ENCODE data around the gene KLHL17.

The KLHL17 gene

GRCh38 chr1:923131-923990 lies 37.0 kb upstream of the KLHL17 start, which contains the start of gene SAMD11:
Gene SAMD11, plus strand, starts transcription at chr1:923923. Its CDS starts 509 bp downstream, at chr1:924432.
- peak; percentile 43 to 62 for DNase-seq (ENCODE audit: low read depth in 2 of 2)

GRCh38 chr1:923991-924655 lies 36.3 kb upstream of the KLHL17 start:
- DNase-seq (ENCODE audit: low read depth in 2 of 2): no peak

- no peak for DNase-seq (ENCODE audit: low read depth in 2 of 2)
Observed at GRCh38 chr1:924656-925560, 35.5 kb upstream of the KLHL17 start.

- DNase-seq (ENCODE audit: low read depth in 2 of 2): no peak
Observed at GRCh38 chr1:925561-926421, 34.6 kb upstream of the KLHL17 start.

- DNase-seq (ENCODE audit: low read depth in 2 of 2): no peak
Observed at GRCh38 chr1:927234-927633, 33.1 kb upstream of the KLHL17 start.

- DNase-seq (ENCODE audit: low read depth in 2 of 2): no peak
Observed at GRCh38 chr1:927748-928147, 32.6 kb upstream of the KLHL17 start.

GRCh38 chr1:928825-929661 lies 31.3 kb upstream of the KLHL17 start:
- DNase-seq (ENCODE audit: low read depth in 2 of 2): no peak

- no peak for DNase-seq (ENCODE audit: low read depth in 2 of 2)
Observed at GRCh38 chr1:929712-930632, 30.4 kb upstream of the KLHL17 start.

- no peak for DNase-seq (ENCODE audit: low read depth in 2 of 2)
Observed at GRCh38 chr1:930633-931138, 29.7 kb upstream of the KLHL17 start.

GRCh38 chr1:931380-932172 lies 28.8 kb upstream of the KLHL17 start:
- DNase-seq (ENCODE audit: low read depth in 2 of 2): no peak

GRCh38 chr1:932173-932510 lies 28.2 kb upstream of the KLHL17 start:
- no peak for DNase-seq (ENCODE audit: low read depth in 2 of 2)

- no peak for DNase-seq (ENCODE audit: low read depth in 2 of 2)
Observed at GRCh38 chr1:932776-933602, 27.4 kb upstream of the KLHL17 start.

- DNase-seq (ENCODE audit: low read depth in 2 of 2): no peak
Observed at GRCh38 chr1:933603-933940, 26.8 kb upstream of the KLHL17 start.

GRCh38 chr1:934991-935750 lies 25.2 kb upstream of the KLHL17 start:
- DNase-seq (ENCODE audit: low read depth in 2 of 2): no peak

GRCh38 chr1:935751-936231 lies 24.6 kb upstream of the KLHL17 start:
- DNase-seq (ENCODE audit: low read depth in 2 of 2): no peak
